ENCODE measurements around the gene PNPO.

GRCh38 chr17:47982645-47983390 is 41.4 kb downstream of the PNPO start:
- TF ChIP-seq CTCF (IDR thresholded peaks at IDR 0.05; ENCODE audit: low read depth, low read length): no peak
- TF ChIP-seq EZH2phosphoT487 (IDR thresholded peaks at IDR 0.05; ENCODE audit: low read depth): no peak
